Hematopoietic multipotent progenitor cell treated with erythropoietin and hydrocortisone succinate and interleukin-3 and kit ligand, for 4 days (in vitro differentiated cells): ENCODE measurements around the gene HSPA5.
A peak's percentile ranks its signal among the peaks of the same experiment; 100 is the strongest.

Experiments
- DNase-seq: peaks from one replicate; pipeline ENCODE4 v3.0.0-alpha.2; 2015

The HSPA5 gene

DNA sequence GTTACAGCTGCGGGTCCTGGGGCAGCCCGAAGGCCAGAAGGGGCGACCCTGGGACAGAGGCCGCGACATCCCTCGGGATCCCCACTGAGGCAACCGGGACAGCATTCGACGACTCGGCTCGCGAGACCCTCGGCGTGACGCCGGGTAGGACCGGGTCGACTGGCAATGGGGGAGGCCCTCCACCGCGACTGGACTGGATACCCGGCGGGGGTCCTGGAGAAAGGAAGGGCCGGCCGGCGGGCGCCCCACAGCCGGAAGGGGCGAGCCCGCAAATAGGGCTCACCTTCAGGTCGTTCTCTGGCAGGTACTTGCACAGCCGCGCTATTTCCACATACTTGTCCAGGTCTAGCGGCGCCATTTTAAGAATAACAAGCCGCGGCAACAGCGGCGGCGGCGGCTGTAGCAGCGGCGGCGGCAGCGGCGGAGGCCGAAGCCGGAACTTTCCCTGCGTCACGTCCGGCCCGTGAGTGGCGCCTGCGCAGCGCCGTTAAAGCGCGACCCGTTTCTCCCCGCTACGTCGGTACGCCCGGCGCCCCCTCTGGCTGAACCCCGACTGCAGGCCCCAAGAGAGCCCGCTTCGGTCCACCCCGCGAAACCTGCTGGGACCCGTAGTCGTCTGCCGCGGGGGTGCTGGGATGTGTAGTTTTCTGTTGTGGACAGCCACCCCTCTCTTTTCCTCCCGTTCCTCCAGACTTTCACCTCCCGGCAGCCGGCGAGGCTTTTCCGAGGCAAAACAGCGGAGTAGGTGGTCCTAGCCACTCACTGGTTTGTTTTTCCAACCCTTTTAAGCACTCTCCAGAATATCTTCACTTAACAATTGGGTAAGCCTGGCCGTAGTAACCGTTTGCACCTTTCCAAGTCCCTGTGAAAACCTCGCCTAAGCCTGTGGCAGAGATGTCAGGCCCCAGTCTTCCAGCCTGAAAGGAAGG, 51.5 kb downstream of the HSPA5 start, which contains the start of gene PPP6C:
TSS of gene PPP6C (minus strand) at position 443 of the 929 bp plus-strand sequence. CDS start at position 358, 85 bp downstream.
- DNase-seq = peak; percentile 99

DNA sequence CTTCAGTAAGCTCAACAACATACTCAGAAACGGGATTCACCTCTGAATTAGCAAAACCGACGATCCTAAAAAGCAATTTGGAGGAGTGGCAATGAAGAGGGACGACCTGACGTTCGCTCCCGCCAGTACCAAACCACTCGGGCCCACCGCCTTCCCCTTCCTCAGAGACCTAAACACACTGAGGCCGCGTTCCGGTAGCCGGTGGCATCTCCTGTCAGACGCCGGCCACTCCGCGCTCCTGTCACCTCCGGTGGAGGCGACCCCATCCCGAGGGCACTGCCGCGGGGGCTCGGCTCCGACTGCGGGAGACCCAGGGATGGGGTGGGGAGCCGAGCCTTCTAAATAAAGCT, 52.2 kb downstream of the HSPA5 start:
- DNase-seq = peak; percentile 65
